CD4-positive, alpha-beta memory T cell (primary cell): ENCODE measurements around the gene ESRRA. TPM values are rescaled to one million over a fixed set of nuclear protein-coding genes. Genes with fewer than 3 reads are reported as not detected.

Experiments
- CTCF ChIA-PET: fragments of 350-600 bp; sonication (Branson Sonifier 250); formaldehyde crosslinking; loops from one replicate; lab custom pipeline; 2021; ENCODE audit warnings: inconsistent platforms; ENCODE audit not compliant: partially characterized antibody; lab: Charles Lee
- POLR2A ChIA-PET: fragments of 350-600 bp; sonication (Branson Sonifier 250); formaldehyde crosslinking; loops from one replicate; lab custom pipeline; 2021; ENCODE audit not compliant: partially characterized antibody; lab: Charles Lee
- DNase-seq, 5 donors: peaks; one replicate each; pipeline versions ENCODE4 v3.0.0 to v3.0.0-alpha.2; 2020 to 2022; ENCODE audit warnings: mixed read lengths in 1 of 5
- H3K27ac ChIP-seq: one replicate; pipeline ENCODE4 v1.7.0; 2013; ENCODE audit warnings: low read depth, low read length
- H3K27me3 ChIP-seq: 2 replicates; pipeline ENCODE4 v1.7.0; 2013; ENCODE audit warnings: mild to moderate bottlenecking, low read length, moderate library complexity; ENCODE audit not compliant: insufficient read depth
- H3K36me3 ChIP-seq: 2 replicates; pipeline ENCODE4 v1.7.0; 2013; ENCODE audit warnings: mild to moderate bottlenecking, low read length, moderate library complexity; ENCODE audit not compliant: insufficient read depth
- H3K4me1 ChIP-seq: 2 replicates; pipeline ENCODE4 v1.7.0; 2013; ENCODE audit warnings: mild to moderate bottlenecking, low read length, moderate library complexity; ENCODE audit not compliant: insufficient read depth
- H3K4me3 ChIP-seq, 2 donors: one replicate each; pipeline ENCODE4 v1.7.0; 2013; ENCODE audit warnings: low read length in 2 of 2, mild to moderate bottlenecking in 1 of 2
- H3K9me3 ChIP-seq, 2 donors: one replicate each; pipeline ENCODE4 v1.7.0; 2013; ENCODE audit warnings: low read length in 2 of 2, control low read depth in 1 of 2; ENCODE audit not compliant: control insufficient read depth in 1 of 2
- H3K27ac Mint-ChIP-seq, 7 donors: one replicate each; pipeline ENCODE4 v1.8.0; 2020 to 2021; ENCODE audit warnings: mixed read lengths in 7 of 7, mild to moderate bottlenecking in 6 of 7, inconsistent platforms in 3 of 7, moderate library complexity in 3 of 7
- H3K27me3 Mint-ChIP-seq, 2 donors: one replicate each; pipeline ENCODE4 v1.8.0; 2020 to 2021; ENCODE audit warnings: mixed read lengths in 2 of 2
- H3K36me3 Mint-ChIP-seq, 2 donors: one replicate each; pipeline ENCODE4 v1.8.0; 2020 to 2021; ENCODE audit warnings: mixed read lengths in 2 of 2, inconsistent platforms in 1 of 2, mild to moderate bottlenecking in 1 of 2
- H3K4me1 Mint-ChIP-seq, 4 donors: one replicate each; pipeline ENCODE4 v1.8.0; 2020 to 2021; ENCODE audit warnings: mixed read lengths in 4 of 4, mild to moderate bottlenecking in 1 of 4
- H3K4me3 Mint-ChIP-seq, 8 donors: one replicate each; pipeline ENCODE4 v1.8.0; 2020 to 2021; ENCODE audit warnings: mixed read lengths in 8 of 8, mild to moderate bottlenecking in 7 of 8, moderate library complexity in 6 of 8, inconsistent platforms in 3 of 8
- H3K9me3 Mint-ChIP-seq, 8 donors: one replicate each; pipeline ENCODE4 v1.8.0; 2020 to 2021; ENCODE audit warnings: mixed read lengths in 8 of 8, mild to moderate bottlenecking in 5 of 8, inconsistent platforms in 3 of 8, moderate library complexity in 1 of 8
- intact Hi-C: fragments of 100-400 bp; cut with micrococcal nuclease; formaldehyde crosslinking; loops from one replicate; pipeline ENCODE4 v1.15.1; 2023
- polyA plus RNA-seq, 2 donors: library from polyadenylated mRNA; unstranded; fragments of 300-500 nt; fragmentation: Illumina TruSeq; gene quantifications; one replicate each; pipeline ENCODE4 v1.2.3, GENCODE V29; 2021
- total RNA-seq, 2 experiments: library from RNA; stranded (reverse); gene quantifications; one replicate each; pipeline ENCODE4 v1.2.3, GENCODE V29; 2021

ESRRA gene
- total and polyA plus RNA-seq, 4 experiments from 2014 or later = 4.4 to 31.9 (median 20.9) TPM

DNA sequence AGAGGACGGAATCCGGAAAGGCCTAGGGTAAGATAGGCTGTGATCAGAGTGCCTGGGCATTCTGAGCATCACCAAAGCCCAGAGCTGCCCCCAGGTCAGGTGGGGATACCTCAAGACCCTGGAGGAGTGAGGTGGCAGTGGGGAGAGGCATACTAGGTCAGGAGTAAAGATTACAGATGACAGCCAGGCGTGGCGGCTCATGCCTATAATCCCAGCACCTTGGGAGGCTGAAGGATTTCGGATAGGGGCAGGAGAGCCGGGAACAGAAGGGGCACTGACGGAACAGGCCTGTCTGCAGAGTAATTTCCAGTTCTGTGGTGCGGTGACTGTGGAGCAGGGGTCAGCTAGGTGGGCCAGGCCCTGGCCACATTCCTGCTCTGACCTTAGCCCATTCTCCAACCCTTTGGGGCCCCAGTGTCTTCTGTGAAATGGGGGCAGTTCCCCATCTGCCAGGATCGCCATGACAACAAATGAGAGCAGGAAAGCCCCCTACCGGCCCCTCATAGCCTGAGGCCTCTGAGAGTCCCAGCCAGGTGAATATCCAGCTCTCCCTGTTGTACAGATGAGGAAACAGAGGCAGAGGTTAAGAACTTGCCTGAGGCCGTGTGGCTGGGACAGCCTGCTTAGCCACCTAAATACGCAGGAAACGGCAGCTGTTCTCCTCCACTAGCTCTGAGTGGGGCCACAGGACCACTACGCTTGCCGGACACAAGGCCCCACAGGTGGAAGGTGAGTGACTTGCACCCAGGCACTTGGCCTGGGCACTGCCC is 30.1 kb upstream of the ESRRA start:
- Histone ChIP-seq H3K27ac (no peak overlapping the region), H3K36me3 (peaks cover 9% of the 10 kb centered on the region), H3K27me3 (no peaks in the 10 kb centered on the region), H3K4me3 (no peak overlapping the region), H3K4me1 (peaks cover 6% of the 10 kb centered on the region), H3K9me3 (no peaks in the 10 kb centered on the region)
- Mint-ChIP-seq H3K4me3 (no peak overlapping the region), H3K27ac (peak overlapping the region in 1 of 7 donors; percentile 15), H3K9me3 (peaks cover 0 to 12% (median 0%) of the 10 kb centered on the region in 8 donors), H3K4me1 (peaks cover 5 to 14% (median 6%) of the 10 kb centered on the region in 4 donors), H3K36me3 (peaks cover 0 to 22% of the 10 kb centered on the region in 2 donors), H3K27me3 (peaks cover 0 to 1% of the 10 kb centered on the region in 2 donors)
- intact Hi-C loops = no loop called here
- ChIA-PET CTCF (no interaction called here), POLR2A (interaction anchor here (2.5 kb wide), 1 partner anchor 68 kb away, joined by 9 read pairs; the partner anchor contains the start of gene FERMT3)
- DNase-seq = no peak

DNA sequence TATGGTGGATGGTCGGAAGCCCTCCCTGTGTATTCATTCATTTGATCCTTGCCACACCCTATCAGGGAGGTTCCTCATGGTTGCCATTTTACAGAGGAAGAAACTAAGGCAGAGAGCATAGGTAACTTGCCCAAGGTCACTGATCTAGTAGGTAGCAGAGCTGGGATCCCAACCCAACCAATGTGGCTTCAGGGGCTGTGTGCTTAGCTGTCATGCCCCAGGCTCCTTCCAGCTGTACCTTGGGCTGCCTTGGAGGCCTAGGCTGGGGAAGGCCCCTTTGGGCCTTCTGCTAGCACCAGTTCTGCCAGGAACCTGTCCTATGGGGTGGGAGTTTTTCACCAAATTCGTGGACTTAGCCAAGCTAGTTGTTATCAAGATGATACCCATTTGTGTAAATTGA is 29.5 kb upstream of the ESRRA start:
- Mint-ChIP-seq H3K4me3 (no peak overlapping the region), H3K27me3 (no peaks in the 10 kb centered on the region), H3K4me1 (peaks cover 4 to 11% (median 5%) of the 10 kb centered on the region in 4 donors), H3K9me3 (peaks cover 0 to 6% (median 0%) of the 10 kb centered on the region in 8 donors), H3K27ac (peak overlapping the region in 1 of 7 donors; percentile 79), H3K36me3 (peaks cover 0 to 18% of the 10 kb centered on the region in 2 donors)
- intact Hi-C loops = no loop called here
- Histone ChIP-seq H3K4me3 (no peak overlapping the region), H3K27ac (no peak overlapping the region), H3K27me3 (no peaks in the 10 kb centered on the region), H3K4me1 (peaks cover 6% of the 10 kb centered on the region), H3K9me3 (no peaks in the 10 kb centered on the region), H3K36me3 (peaks cover 9% of the 10 kb centered on the region)
- POLR2A ChIA-PET = interaction anchor here (1.3 to 2.5 kb wide), 2 partner anchors 9 to 69 kb away, joined by 3 to 9 read pairs; partner anchors contain the start of genes BAD and FERMT3
- no peak for DNase-seq
- CTCF ChIA-PET = no interaction called here

DNA sequence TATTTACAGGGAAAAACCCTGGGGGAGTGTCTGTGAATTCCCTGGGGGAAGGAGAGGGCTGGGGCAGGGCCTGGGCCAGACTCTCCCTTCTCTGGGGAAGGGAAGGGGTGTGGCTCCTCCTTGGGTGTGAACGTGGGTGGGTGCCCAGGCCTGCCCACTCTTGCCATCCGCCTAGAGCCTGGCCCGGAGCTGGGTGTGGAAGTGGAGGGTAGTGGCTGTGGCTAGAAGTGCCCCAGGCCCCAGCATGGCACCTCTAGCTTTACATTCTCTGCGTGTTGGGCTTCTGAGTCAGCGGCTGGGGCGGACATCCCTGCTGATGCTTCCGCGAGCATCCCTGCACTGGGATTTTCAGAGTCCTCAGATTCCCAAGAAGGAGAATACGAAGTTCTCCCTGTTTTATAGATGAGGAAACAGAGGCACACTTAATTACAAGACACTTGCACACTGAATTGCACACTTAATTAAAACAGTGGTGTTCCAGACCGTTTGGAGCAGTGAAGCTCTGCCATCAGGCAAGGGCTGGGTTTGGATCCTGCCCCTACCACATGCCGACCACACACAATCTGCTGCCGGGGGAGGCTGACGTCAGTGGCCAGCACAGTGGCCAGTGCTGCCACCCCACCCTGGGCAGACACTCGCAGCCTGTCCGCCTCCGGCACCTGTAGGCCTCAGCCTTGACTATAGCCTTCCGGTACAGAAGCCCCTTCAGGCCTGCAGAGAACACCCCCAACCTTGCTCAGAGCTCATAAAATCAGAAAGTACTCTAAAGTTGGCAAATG is 28.5 kb upstream of the ESRRA start:
- Histone ChIP-seq H3K4me3 (no peak overlapping the region), H3K36me3 (peaks cover 9% of the 10 kb centered on the region), H3K4me1 (peaks cover 3% of the 10 kb centered on the region), H3K27ac (no peak overlapping the region), H3K9me3 (no peaks in the 10 kb centered on the region), H3K27me3 (no peaks in the 10 kb centered on the region)
- Mint-ChIP-seq H3K27ac (no peak overlapping the region), H3K9me3 (no peaks in the 10 kb centered on the region), H3K36me3 (peaks cover 0 to 18% of the 10 kb centered on the region in 2 donors), H3K4me3 (no peak overlapping the region), H3K27me3 (no peaks in the 10 kb centered on the region), H3K4me1 (peaks cover 3 to 9% (median 5%) of the 10 kb centered on the region in 4 donors)
- ChIA-PET CTCF (interaction anchor here (0.9 to 2.6 kb wide), 3 partner anchors 24 to 72 kb away, joined by 3 to 10 read pairs (median 4); partner anchors contain the start of genes PRDX5 and TRMT112), POLR2A (interaction anchor here (1.3 to 2.5 kb wide), 3 partner anchors 8 to 70 kb away, joined by 3 to 9 read pairs (median 4); partner anchors contain the start of genes BAD and FERMT3)
- intact Hi-C loops = no loop called here
- no peak for DNase-seq

DNA sequence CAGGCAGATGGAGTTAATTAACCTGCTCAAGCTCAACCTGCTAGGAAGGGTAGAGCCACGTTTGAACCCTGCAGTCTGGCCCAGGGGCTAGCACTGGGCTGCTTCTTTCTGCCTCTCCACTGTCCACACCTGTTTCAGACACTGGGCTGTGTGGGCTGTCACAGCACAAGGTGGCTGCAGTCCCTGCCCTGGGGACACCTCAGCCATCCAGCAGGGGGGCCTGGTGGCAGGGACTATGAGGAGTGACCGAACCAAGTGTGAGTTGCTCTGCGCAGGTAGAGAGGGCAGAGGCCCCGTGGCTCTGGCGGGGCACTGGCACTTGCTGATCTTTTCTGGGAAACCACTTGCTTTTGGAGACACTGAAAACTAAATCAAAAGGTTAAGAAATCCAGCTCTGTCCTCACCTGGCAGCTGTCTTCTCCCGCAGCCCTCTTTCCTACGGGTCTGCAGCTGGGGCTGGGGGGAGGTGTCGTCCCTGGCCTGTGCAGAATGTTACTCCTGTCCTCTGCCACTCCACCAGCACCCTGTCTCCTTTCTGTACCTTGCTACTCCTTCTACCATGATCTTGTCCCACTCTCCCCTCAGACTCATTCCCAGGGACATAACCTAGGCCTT is 26.6 kb upstream of the ESRRA start:
- Histone ChIP-seq H3K9me3 (no peaks in the 10 kb centered on the region), H3K27me3 (no peaks in the 10 kb centered on the region), H3K4me1 (peaks cover 9% of the 10 kb centered on the region), H3K36me3 (peaks cover 9% of the 10 kb centered on the region), H3K4me3 (no peak overlapping the region), H3K27ac (no peak overlapping the region)
- peak overlapping the region in 1 of 7 donors; percentile 52 for H3K27ac Mint-ChIP-seq
- H3K36me3 Mint-ChIP-seq = peaks cover 0 to 19% of the 10 kb centered on the region in 2 donors
- peaks cover 4 to 17% (median 12%) of the 10 kb centered on the region in 4 donors for H3K4me1 Mint-ChIP-seq
- H3K4me3 Mint-ChIP-seq = no peak overlapping the region
- ChIA-PET CTCF (interaction anchor here (1.4 to 2.6 kb wide), 3 partner anchors 23 to 39 kb away, joined by 3 to 10 read pairs (median 4); partner anchors contain the start of genes PRDX5 and TRMT112), POLR2A (interaction anchor here (2.6 kb wide), 1 partner anchor 8 kb away, joined by 9 read pairs; no protein-coding TSS in a partner anchor)
- H3K9me3 Mint-ChIP-seq = no peaks in the 10 kb centered on the region
- no peaks in the 10 kb centered on the region for H3K27me3 Mint-ChIP-seq
- DNase-seq = no peak
- intact Hi-C loops = no loop called here

DNA sequence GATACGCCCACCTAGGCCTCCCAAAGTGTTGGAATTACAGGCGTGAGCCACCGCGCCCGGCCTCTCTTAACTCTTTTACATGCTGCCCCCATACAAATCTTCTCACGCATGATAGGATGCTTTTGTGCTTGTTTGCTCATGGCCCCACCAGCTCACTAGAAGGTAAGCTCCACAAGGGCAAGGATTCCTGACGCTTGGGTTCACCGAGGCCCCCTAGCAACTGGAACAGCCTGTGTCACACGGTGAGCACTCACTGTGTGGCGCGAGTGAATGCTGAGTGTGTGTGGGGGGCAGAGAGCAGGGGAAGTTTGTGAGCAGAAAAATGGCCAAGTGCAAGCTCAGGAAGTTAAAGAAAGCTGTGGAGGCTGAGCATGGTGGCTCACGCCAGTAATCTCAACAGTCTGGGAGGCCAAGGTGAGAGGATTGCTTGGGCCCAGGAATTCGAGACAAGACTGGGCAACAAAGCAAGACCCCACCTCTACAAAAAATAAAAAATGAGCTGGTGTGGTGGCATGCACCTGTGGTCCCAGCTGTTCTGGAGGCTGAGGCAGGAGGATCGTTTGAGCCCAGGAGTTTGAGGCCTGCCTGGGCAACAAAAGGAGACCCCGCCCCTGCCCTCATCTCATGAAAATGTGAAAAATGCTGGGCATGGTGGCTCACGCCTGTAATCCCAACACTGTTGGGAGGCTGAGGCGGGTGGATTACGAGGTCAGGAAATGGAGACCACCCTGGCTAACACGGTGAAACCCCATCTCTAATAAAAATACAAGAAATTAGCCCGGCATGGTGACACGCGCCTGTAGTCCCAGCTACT is 23.2 kb upstream of the ESRRA start:
- H3K4me1 ChIP-seq = peaks cover 24% of the 10 kb centered on the region
- no peaks in the 10 kb centered on the region for H3K27me3 Mint-ChIP-seq
- H3K36me3 Mint-ChIP-seq = peaks cover 0 to 19% of the 10 kb centered on the region in 2 donors
- H3K4me3 Mint-ChIP-seq = peak overlapping the region in 2 of 8 donors; percentile 35 to 36
- ChIA-PET CTCF (interaction anchor here (2.8 to 7.3 kb wide), 4 partner anchors 10 to 77 kb away, joined by 19 to 47 read pairs (median 28); partner anchors contain the start of genes CATSPERZ and FERMT3), POLR2A (interaction anchor here (1.2 to 8.6 kb wide), 6 partner anchors 12 to 97 kb away, joined by 4 to 233 read pairs (median 53); partner anchors contain the start of genes CATSPERZ, ESRRA, FERMT3 and FKBP2)
- H3K27me3 ChIP-seq = no peaks in the 10 kb centered on the region
- peaks cover 7% of the 10 kb centered on the region for H3K36me3 ChIP-seq
- intact Hi-C loops = no loop called here
- H3K27ac ChIP-seq = no peak overlapping the region
- H3K9me3 ChIP-seq = no peaks in the 10 kb centered on the region
- peaks cover 12 to 44% (median 23%) of the 10 kb centered on the region in 4 donors for H3K4me1 Mint-ChIP-seq
- no peak overlapping the region for H3K4me3 ChIP-seq
- no peaks in the 10 kb centered on the region for H3K9me3 Mint-ChIP-seq
- DNase-seq = no peak
- H3K27ac Mint-ChIP-seq = peak overlapping the region in 4 of 7 donors; percentile 42 to 80 (median 62)

DNA sequence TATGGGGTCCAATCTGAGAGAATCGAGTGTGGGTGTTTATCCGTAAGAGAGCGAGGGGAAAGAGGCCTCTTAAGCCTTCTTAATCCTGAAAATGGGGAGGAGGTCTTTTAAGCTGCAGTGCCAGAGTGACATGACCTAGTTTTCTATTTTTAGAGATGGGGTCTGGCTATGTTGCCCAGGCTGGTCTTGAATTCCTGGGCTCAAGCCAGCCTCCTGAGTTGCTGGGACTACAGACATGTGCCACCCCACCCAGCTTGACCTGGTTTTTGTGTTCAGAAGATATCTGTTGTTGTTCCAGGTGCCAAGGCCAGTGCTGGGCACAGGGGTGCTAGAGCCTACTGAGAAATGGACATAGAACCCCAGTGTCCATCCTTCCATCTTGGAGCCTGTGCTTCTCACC is 22.2 kb upstream of the ESRRA start:
- CTCF ChIA-PET = interaction anchor here (0.7 to 7.3 kb wide), 5 partner anchors 11 to 78 kb away, joined by 3 to 47 read pairs (median 21); partner anchors contain the start of genes CATSPERZ and FERMT3
- H3K36me3 Mint-ChIP-seq = peaks cover 0 to 19% of the 10 kb centered on the region in 2 donors

More for the DNA sequence above, 22.2 kb upstream of the ESRRA start:
- Mint-ChIP-seq H3K4me1 (peaks cover 12 to 44% (median 24%) of the 10 kb centered on the region in 4 donors), H3K27me3 (no peaks in the 10 kb centered on the region), H3K27ac (peak overlapping the region in 6 of 7 donors; percentile 80 to 99 (median 97)), H3K9me3 (no peaks in the 10 kb centered on the region), H3K4me3 (peak overlapping the region in 7 of 8 donors; percentile 4 to 92 (median 78))
- intact Hi-C loops = no loop called here
- DNase-seq = no peak
- H3K27me3 ChIP-seq = no peaks in the 10 kb centered on the region
- POLR2A ChIA-PET = interaction anchor here (0.7 to 8.6 kb wide), 10 partner anchors 13 to 135 kb away, joined by 3 to 233 read pairs (median 16); partner anchors contain the start of genes CATSPERZ, ESRRA, FERMT3 and FKBP2
- H3K4me3 ChIP-seq = no peak overlapping the region
- peaks cover 24% of the 10 kb centered on the region for H3K4me1 ChIP-seq
- peak overlapping the region; percentile 100 for H3K27ac ChIP-seq
- H3K9me3 ChIP-seq = no peaks in the 10 kb centered on the region
- H3K36me3 ChIP-seq = peaks cover 4% of the 10 kb centered on the region
